ENCODE data around the gene SLC6A17.

DNA sequence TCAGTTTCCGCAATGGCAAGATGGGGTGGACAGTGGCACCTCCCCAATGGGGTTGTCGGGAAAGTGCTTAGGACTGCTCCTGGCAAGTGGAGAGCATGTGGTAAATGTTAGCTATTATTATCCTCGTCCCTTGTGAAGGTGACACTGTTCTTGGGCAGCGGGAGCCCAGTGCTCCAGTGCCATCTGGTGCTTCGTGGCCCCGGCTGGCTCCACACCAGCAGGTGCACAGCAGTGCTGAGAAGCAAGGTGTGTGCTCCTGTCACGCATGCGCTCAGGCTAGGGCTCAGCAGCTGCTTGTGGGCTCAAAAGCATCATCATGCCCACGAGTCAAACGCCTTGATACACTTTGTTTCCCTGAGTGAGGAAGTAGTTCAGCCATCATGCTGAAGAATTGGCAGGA lies 34.9 kb downstream of the SLC6A17 start:
- TF ChIP-seq, protein P1, sequence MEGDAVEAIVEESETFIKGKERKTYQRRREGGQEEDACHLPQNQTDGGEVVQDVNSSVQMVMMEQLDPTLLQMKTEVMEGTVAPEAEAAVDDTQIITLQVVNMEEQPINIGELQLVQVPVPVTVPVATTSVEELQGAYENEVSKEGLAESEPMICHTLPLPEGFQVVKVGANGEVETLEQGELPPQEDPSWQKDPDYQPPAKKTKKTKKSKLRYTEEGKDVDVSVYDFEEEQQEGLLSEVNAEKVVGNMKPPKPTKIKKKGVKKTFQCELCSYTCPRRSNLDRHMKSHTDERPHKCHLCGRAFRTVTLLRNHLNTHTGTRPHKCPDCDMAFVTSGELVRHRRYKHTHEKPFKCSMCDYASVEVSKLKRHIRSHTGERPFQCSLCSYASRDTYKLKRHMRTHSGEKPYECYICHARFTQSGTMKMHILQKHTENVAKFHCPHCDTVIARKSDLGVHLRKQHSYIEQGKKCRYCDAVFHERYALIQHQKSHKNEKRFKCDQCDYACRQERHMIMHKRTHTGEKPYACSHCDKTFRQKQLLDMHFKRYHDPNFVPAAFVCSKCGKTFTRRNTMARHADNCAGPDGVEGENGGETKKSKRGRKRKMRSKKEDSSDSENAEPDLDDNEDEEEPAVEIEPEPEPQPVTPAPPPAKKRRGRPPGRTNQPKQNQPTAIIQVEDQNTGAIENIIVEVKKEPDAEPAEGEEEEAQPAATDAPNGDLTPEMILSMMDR (IDR thresholded peaks at IDR 0.05) = no peak
- no peak for TF ChIP-seq POLR2A (IDR thresholded peaks at IDR 0.05)

Data from adrenal gland (tissue), 5 donors.